GM12878 (cell line): Measurements from ENCODE around the gene TMEM91. TPM values are rescaled to one million over a fixed set of nuclear protein-coding genes. Genes with fewer than 3 reads are reported as not detected.

Experiments used
- BACH1 ChIP-seq: fragments of 450-650 bp; IDR thresholded peaks from 2 replicates; pipeline ENCODE4 v1.6.1; 2017; ENCODE audit warnings: mild to moderate bottlenecking, borderline replicate concordance
- EGR1 ChIP-seq, 2 experiments: IDR thresholded peaks; 1 replicate in 1 of 2; 2 replicates in 1 of 2; pipeline ENCODE4 v1.6.1; 2011 to 2012; ENCODE audit warnings: low read depth in 2 of 2, low read length in 2 of 2, borderline replicate concordance in 1 of 2, mild to moderate bottlenecking in 1 of 2, moderate library complexity in 1 of 2
- EZH2 ChIP-seq: IDR thresholded peaks from 2 replicates; pipeline ENCODE4 v1.6.1; 2012; ENCODE audit warnings: low read depth, mild to moderate bottlenecking, control low read depth, inconsistent platforms, low read length, borderline replicate concordance; ENCODE audit not compliant: control insufficient read depth
- FOXK2 ChIP-seq: fragments of 450-650 bp; IDR thresholded peaks from 2 replicates; pipeline ENCODE4 v1.6.1; 2017; ENCODE audit warnings: mild to moderate bottlenecking, moderate library complexity
- FOXM1 ChIP-seq: IDR thresholded peaks from 2 replicates; pipeline ENCODE4 v1.6.1; 2012; ENCODE audit warnings: low read depth, mild to moderate bottlenecking, inconsistent platforms, low read length, moderate library complexity
- HDAC2 ChIP-seq: fragments of 200-600 bp; sonication (generic); IDR thresholded peaks from 2 replicates; pipeline ENCODE4 v1.6.1; 2017
- KAT2A ChIP-seq: conservative IDR thresholded peaks from 2 replicates; pipeline ENCODE4 v1.6.1; 2011; ENCODE audit warnings: low read depth, low read length; ENCODE audit not compliant: control insufficient read depth
- KDM1A ChIP-seq: fragments of 200-600 bp; sonication (generic); IDR thresholded peaks from 2 replicates; pipeline ENCODE4 v1.6.1; 2016; ENCODE audit warnings: borderline replicate concordance
- MEF2B ChIP-seq: fragments of 450-650 bp; IDR thresholded peaks from 2 replicates; pipeline ENCODE4 v1.6.1; 2018; ENCODE audit warnings: mild to moderate bottlenecking, moderate library complexity; ENCODE audit not compliant: partially characterized antibody, poor library complexity, severe bottlenecking
- MTA3 ChIP-seq: IDR thresholded peaks from 2 replicates; pipeline ENCODE4 v1.6.1; 2012; ENCODE audit warnings: low read length, inconsistent platforms, borderline replicate concordance
- NKRF ChIP-seq: fragments of 450-650 bp; conservative IDR thresholded peaks from 2 replicates; pipeline ENCODE4 v1.6.1; 2017; ENCODE audit warnings: mild to moderate bottlenecking, moderate library complexity
- NR2C2 ChIP-seq: IDR thresholded peaks from 2 replicates; pipeline ENCODE4 v1.6.1; 2011; ENCODE audit warnings: borderline replicate concordance, low read depth; ENCODE audit not compliant: control insufficient read depth, insufficient read length
- PAX8 ChIP-seq: fragments of 450-650 bp; IDR thresholded peaks from 2 replicates; pipeline ENCODE4 v1.6.1; 2017; ENCODE audit warnings: mild to moderate bottlenecking, moderate library complexity
- SKIL ChIP-seq: fragments of 450-650 bp; IDR thresholded peaks from 2 replicates; pipeline ENCODE4 v1.6.1; 2017; ENCODE audit warnings: mild to moderate bottlenecking, low read depth, inconsistent platforms; ENCODE audit not compliant: poor library complexity, severe bottlenecking
- SMARCA5 ChIP-seq: fragments of 450-650 bp; IDR thresholded peaks from 2 replicates; pipeline ENCODE4 v1.6.1; 2017; ENCODE audit warnings: mild to moderate bottlenecking
- STAT1 ChIP-seq: fragments of 450-650 bp; conservative IDR thresholded peaks from 2 replicates; pipeline ENCODE4 v1.6.1; 2014; ENCODE audit warnings: antibody characterized with exemption, mild to moderate bottlenecking
- SUPT20H ChIP-seq: IDR thresholded peaks from 2 replicates; pipeline ENCODE4 v1.6.1; 2011; ENCODE audit warnings: low read depth, mild to moderate bottlenecking, low read length, moderate library complexity, borderline replicate concordance; ENCODE audit not compliant: control insufficient read depth
- SUZ12 ChIP-seq: fragments of 200-600 bp; sonication (generic); IDR thresholded peaks from one replicate; pipeline ENCODE4 v1.6.1; 2018; ENCODE audit warnings: antibody characterized with exemption, mild to moderate bottlenecking; ENCODE audit not compliant: unreplicated experiment
- YBX1 ChIP-seq: fragments of 450-650 bp; IDR thresholded peaks from 2 replicates; pipeline ENCODE4 v1.6.1; 2016; ENCODE audit warnings: antibody characterized with exemption
- ZBTB4 ChIP-seq: fragments of 450-650 bp; formaldehyde crosslinking; IDR thresholded peaks from 2 replicates; pipeline ENCODE4 v1.4.0; 2022; ENCODE audit warnings: mild to moderate bottlenecking, moderate library complexity
- ZNF217 ChIP-seq: fragments of 450-650 bp; IDR thresholded peaks from 2 replicates; pipeline ENCODE4 v1.6.1; 2017; ENCODE audit warnings: antibody characterized with exemption, mild to moderate bottlenecking
- ZNF24 ChIP-seq: fragments of 450-650 bp; IDR thresholded peaks from 2 replicates; pipeline ENCODE4 v1.6.1; 2017; ENCODE audit warnings: antibody characterized with exemption, mild to moderate bottlenecking
- ZNF274 ChIP-seq: IDR thresholded peaks from one replicate; pipeline ENCODE4 v1.8.0; 2011; ENCODE audit not compliant: insufficient read length, insufficient read depth
- ZNF622 ChIP-seq: fragments of 450-650 bp; IDR thresholded peaks from 2 replicates; pipeline ENCODE4 v1.6.1; 2017; ENCODE audit warnings: mild to moderate bottlenecking, inconsistent platforms
- polyA plus RNA-seq, 11 experiments: library from polyadenylated mRNA; depleted of rRNA in 4 of 11; unstranded in 6 of 11; stranded (reverse) in 5 of 11; fragments of >200 nt; fragmentation: Nextera tagmentation in 4 of 11; fragmentation: Illumina TruSeq in 1 of 11; extraction: Ambion mirVana in 4 of 11; extraction: Trizol in 1 of 11; gene quantifications; 1 replicate in 1 of 11; 2 replicates in 10 of 11; pipeline versions ENCODE4 v1.2.1 to v1.2.3, GENCODE V29; 2011 to 2016; ENCODE audit warnings: inconsistent platforms in 2 of 11, missing spikeins in 2 of 11, low read depth in 1 of 11
- total RNA-seq, 4 experiments: library from RNA; depleted of rRNA in 3 of 4; stranded (reverse); fragments of >200 nt in 3 of 4; fragmentation: Illumina TruSeq in 1 of 4; extraction: Trizol in 1 of 4; gene quantifications; 2 replicates each; pipeline versions ENCODE4 v1.2.1 to v1.2.3, GENCODE V29; 2013 to 2021

TMEM91 gene
- total and polyA plus RNA-seq, 10 of the 15 experiments (the other 5 are each of a cell fraction or from before 2014, with no cell fraction given): 1.5 to 5.5 (median 2.7) TPM

- TF ChIP-seq FOXM1 (no peak), ZNF622 (no peak), ZNF274 (no peak), BACH1 (peak; percentile 64), ZBTB4 (CRISPR knock-in tag) (no peak), PAX8 (no peak), STAT1 (0 out of 2 replicates have a peak, but pooled peaks have one; percentile 46), YBX1 (no peak), ZNF24 (no peak), SUPT20H (no peak), NKRF (peak; percentile 90), SKIL (no peak), SUZ12 (no peak), NR2C2 (no peak), EZH2 (no peak), KDM1A (no peak), ZNF217 (0 out of 2 replicates have a peak, but pooled peaks have one; percentile 55), MTA3 (no peak), FOXK2 (no peak), SMARCA5 (peak; percentile 51; the same call in 1 of the 2 replicates), KAT2A (no peak), MEF2B (peak; percentile 46), HDAC2 (no peak), EGR1 (IDR thresholded peaks at IDR 0.05; ENCODE audit: borderline replicate concordance in 1 of 2, low read depth in 2 of 2, low read length in 2 of 2) (peak; percentile 38 to 99)
Observed at GRCh38 chr19:41353466-41354342, 22.6 kb upstream of the TMEM91 start, which contains the start of gene TGFB1 (continued).
